HG03103 (cell line): Measurements from ENCODE around the gene ZBTB16.

Experiments
- ATAC-seq: cut with Tn5 transposase; IDR thresholded peaks from one replicate; pipeline ENCODE4 v1.9.1; 2021; ENCODE audit warnings: low read depth; ENCODE audit not compliant: unreplicated experiment

Gene ZBTB16

DNA sequence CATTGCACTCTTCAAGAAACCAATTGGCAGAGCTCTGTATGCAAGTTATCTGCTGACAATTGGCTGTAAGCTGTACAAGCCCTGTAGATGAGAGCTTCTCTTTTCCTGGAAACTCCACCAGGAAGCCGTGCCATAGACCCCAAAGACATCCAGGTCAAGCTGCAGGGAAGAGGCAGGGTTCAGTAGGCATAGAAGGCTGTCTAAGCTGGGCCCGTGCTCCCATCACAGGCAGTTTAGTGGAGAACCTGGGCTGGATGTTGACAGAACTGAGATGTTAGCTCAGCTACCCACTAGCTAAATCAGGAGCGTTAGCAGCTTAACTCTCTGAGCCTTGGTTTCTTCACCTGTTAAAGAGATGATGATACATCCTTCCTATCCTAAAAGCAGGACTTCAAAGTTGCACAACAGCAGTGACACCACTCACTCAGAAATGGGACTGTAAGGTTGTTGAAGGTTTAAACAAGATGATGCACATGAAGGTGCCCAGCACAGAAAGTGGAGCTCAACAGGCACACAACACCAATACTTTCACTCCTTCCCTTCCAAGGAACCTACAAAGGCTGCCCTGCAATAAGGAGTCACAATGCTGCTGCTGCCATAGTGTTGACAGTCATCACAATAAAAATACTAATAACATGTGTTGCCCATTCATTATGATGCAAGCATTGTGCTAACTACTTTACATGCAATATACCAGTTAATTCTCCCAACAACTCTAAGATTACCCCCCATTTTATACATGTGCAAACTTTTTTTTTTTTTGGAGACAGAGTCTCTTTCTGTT, 115.4 kb downstream of the ZBTB16 start:
- ATAC-seq, result no peak

DNA sequence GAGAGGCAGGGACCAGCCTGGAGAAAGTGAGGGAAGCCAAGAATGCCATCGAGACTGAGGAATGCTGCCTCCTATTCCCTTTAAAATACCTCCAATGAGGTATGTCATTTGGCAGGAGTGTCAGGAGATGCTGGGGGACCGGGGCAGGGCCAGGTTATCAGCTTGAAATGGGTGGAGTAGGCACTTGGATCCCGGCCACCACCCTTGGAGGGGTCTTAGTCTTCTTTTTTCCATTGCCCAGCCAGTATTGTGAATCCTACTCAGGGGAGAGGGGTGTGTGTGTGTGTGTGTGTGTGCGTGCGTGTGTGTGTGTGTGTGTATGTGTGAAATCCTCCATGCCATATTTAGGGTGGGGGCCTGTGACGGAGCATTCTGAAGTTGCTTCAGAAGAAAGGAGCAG, 116.2 kb downstream of the ZBTB16 start:
- no peak for ATAC-seq

DNA sequence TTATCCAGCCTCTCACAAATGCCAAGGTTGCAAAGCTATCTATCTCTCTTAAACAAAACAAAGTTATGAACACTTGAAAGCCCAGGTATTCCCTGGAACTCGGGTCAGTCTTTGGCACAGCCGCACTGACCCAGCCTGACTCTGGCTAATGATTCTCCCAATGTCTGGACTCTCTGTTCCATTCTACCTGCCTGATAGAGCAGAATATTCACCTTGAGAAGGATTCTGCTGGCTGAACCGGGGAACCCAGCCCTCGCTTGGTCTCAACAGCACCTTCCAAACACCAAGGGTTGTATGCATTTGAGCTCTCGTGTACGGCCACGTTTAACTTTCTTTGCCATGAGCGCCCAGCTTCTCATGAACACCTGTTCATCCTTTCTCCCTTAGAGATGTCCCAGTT, 116.8 kb downstream of the ZBTB16 start:
- ATAC-seq, result no peak

DNA sequence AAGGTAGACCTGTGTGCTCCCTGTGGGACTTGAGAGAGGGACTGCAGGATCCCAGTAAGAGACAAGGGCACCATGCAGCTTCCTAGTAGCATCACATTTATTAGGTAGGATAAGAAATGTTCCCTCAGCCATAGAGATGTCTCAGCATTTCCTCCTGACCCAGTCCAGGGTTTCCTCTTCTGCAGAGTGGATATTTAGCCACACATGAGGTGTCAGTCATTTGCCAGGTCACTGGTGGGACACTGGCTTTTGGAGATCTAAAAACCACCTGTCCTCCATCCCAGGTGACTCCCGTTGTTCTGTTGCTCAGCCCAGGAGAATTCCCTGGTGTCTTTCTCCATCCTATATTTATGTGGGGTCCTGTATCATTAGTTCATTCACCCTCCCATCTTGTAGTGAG, 119.1 kb downstream of the ZBTB16 start:
- no peak for ATAC-seq

- no peak for ATAC-seq
These were observed 119.9 kb downstream of the ZBTB16 start for GRCh38 chr11:114179234-114179941.

GRCh38 chr11:114180301-114181055, 121.0 kb downstream of the ZBTB16 start:
- ATAC-seq, result no peak

GRCh38 chr11:114181195-114181594, 121.7 kb downstream of the ZBTB16 start:
- ATAC-seq, result no peak

- ATAC-seq, result no peak
These were observed 122.2 kb downstream of the ZBTB16 start for GRCh38 chr11:114181752-114182151.

DNA sequence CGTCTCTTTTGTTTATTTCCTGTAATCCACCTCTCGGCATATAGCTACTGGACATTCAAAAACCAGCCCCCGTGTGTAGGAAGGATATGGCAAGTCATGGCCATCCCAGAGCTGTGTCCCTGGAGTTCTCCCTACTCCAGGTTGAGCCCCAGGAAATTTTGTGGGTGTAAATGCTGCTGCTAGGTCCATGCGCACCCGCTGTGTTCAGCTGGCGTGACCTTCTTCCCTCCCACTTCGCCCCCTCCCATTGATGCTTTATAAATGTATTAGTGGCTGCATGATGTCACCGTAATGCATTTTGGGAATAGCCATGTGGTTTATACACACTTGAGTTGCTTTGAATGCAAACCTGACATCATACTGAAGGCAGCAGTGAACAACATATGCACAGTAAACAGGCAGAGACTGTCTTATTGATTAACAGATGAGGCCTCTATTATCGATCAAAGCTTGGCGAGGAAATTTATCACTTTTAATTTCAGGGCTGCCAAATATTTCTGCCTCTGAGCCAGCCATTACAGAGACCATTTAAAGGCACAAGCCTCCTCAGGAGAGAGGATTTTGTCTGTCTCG, 123.0 kb downstream of the ZBTB16 start:
- ATAC-seq, result no peak

- no peak for ATAC-seq
These were observed 123.6 kb downstream of the ZBTB16 start for GRCh38 chr11:114183044-114183511.

DNA sequence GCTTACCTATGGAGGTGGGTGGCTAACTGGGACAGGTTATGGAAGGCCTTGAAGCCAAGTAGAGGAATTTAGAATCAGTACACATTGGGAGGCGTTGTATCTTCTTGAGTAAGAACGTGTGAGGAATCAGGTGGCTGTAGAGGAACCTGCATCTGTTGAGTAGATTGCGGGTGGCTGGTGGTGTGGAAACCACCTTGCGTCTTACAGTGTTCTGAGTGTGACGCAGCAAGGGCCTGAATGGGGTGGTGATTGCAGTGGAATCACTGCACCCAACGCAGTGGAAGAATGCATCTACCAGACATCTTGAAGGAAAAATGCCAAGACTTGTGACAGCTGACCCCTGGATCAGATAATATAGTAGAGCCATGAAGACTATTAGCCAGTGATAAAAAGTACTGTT, 125.9 kb downstream of the ZBTB16 start:
- no peak for ATAC-seq

- ATAC-seq, result peak; percentile 87
These were observed 127.7 kb downstream of the ZBTB16 start for GRCh38 chr11:114187173-114187572.

GRCh38 chr11:114188851-114189570, 129.5 kb downstream of the ZBTB16 start:
- ATAC-seq, result no peak

DNA sequence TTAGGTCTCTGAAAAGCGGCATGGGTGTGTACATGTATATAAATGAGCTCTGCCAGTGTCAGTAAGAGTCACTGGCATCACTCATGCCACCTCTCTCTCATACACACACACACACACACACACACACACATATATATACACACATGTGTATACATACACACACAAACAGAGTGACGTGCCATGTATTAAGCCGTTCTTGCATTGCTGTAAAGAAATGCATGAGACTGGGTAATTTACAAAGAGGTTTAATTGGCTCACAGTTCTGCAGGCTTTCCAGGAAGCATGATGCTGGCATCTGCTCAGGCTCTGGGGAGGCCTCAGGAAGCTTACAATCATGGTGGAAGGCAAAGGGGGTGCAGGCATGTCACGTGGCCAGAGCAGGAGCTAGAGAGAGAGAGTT, 131.1 kb downstream of the ZBTB16 start:
- ATAC-seq, result no peak

GRCh38 chr11:114191893-114192292, 132.4 kb downstream of the ZBTB16 start:
- ATAC-seq, result no peak

DNA sequence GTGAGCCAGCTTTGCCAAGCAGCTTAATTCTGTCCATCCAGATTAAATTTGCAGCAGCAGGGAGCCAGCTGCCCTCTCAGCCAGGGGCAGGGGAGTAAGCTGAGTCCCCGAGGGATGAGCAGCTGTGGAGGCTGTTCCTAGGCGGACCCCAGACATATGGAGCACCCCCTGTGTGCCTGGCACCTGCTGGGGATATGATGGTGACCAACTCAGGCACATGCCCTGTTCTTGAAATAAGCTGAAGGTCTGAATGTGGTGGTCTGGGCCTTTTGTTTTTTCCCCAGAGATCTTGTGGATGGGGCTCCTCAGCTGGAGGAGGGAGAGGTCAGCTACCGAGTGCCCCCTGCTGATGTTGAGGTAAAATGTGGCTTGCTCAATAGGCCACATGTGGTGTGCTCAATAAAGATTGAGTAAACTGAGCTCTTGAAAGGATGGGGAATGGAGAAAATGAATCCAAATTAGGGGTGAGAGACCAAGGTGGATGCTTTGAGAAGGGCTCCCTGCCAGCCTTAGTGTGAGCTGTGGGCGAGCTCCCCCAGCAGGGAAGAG, 133.4 kb downstream of the ZBTB16 start:
- ATAC-seq, result no peak

DNA sequence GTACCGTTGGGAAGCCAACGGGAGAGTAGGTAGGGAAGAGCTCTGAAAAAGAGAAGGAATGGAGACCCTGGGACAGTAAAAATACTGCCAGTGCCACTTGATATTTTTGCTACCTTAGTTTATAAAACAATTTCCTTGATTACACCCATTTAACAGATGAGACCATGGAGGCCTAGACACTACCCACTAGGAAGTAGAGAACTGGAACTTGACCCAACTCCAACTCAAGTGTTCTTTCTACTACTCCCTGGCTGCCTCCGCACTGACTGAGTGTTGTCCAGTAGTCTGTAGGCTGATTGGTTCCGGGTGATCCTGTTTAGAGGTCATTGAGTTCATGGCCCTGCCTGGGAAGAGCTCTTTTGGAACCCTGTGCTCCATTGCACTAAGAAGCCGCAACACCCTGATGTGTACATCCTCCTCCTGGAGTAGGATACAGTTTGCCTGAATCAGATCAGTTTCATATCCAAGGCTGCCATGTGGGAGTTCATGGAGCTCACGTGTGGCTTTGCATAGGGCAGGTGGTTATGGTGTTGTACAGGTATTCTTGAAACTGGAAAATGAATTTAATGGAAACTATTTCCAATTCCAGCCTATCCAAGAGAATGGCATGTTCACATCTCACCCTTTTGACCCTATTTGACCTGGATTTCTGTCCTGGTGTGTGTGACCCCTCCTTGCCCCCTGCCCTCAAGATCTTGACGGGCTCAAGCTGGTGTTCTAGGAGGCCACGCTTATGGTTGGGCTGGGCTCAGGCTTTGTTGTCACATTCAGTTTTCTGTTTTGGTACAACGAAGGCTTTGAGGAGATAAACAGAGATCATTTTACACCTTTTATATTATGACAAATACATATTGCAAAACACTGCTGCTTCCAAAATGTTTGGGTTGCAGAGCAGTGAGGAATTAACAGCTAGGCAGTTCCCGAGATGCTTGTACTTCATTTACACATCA, 134.5 kb downstream of the ZBTB16 start:
- ATAC-seq, result no peak

GRCh38 chr11:114194702-114195101, 135.2 kb downstream of the ZBTB16 start:
- no peak for ATAC-seq

DNA sequence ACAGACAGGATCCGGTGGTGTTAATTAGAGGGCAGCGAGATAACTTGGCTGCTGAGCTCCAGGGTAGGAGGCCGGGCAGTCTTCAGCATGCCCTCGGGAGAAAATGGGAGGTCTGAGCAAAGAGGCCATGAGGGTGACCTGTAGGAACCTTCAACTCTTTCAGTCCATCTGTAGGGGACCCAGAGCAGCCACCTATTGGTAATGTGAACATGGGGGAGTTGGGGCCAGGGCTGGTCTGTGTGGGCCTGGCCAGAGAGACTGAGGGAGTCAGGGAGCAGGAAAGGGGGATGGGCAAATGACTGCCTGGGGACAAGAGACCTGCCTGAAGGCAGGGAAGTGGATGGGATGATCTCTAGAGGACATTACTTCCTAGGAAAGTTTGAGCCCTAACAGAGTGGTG, 135.6 kb downstream of the ZBTB16 start:
- no peak for ATAC-seq
